ENCODE results near the gene SYT14.
A peak's percentile ranks its signal among the peaks of the same experiment; 100 is the strongest.
"Not testable (repeated sequence)": the region's sequence is repeated elsewhere in the genome, so short reads cannot be mapped to it uniquely, and the experiment has no call there.

SYT14 gene

GRCh38 chr1:210123924-210124589, 186.0 kb downstream of the SYT14 start:
- DNase-seq: no peak

GRCh38 chr1:210124736-210125135, 186.7 kb downstream of the SYT14 start:
- DNase-seq: no peak

- DNase-seq: no peak
Observed at GRCh38 chr1:210125143-210125542, 187.1 kb downstream of the SYT14 start.

GRCh38 chr1:210129092-210129491, 191.1 kb downstream of the SYT14 start:
- no peak for DNase-seq

- no peak for DNase-seq
Observed at GRCh38 chr1:210129759-210130158, 191.7 kb downstream of the SYT14 start.

- DNase-seq: no peak
Observed at GRCh38 chr1:210132582-210132981, 194.6 kb downstream of the SYT14 start.

GRCh38 chr1:210143465-210144062, 205.5 kb downstream of the SYT14 start:
- DNase-seq: peak; percentile 68 to 78

GRCh38 chr1:210144736-210145135, 206.7 kb downstream of the SYT14 start:
- no peak for DNase-seq

- no peak for DNase-seq
Observed at GRCh38 chr1:210151052-210151672, 213.1 kb downstream of the SYT14 start.

- DNase-seq: no peak
Observed at GRCh38 chr1:210159211-210159610, 221.2 kb downstream of the SYT14 start.

GRCh38 chr1:210170220-210170619, 232.2 kb downstream of the SYT14 start:
- no peak for DNase-seq

- no peak for DNase-seq
Observed at GRCh38 chr1:210174133-210174532, 236.1 kb downstream of the SYT14 start.

- no peak for DNase-seq
Observed at GRCh38 chr1:210185063-210185462, 247.0 kb downstream of the SYT14 start.

GRCh38 chr1:210187849-210188606, 250.0 kb downstream of the SYT14 start:
- not testable (repeated sequence) for DNase-seq

GRCh38 chr1:210189426-210189825, 251.4 kb downstream of the SYT14 start:
- no peak for DNase-seq

GRCh38 chr1:210195635-210196160, 257.7 kb downstream of the SYT14 start:
- no peak for DNase-seq

- DNase-seq: not testable (repeated sequence)
Observed at GRCh38 chr1:210196266-210196665, 258.2 kb downstream of the SYT14 start.

GRCh38 chr1:210198840-210199239, 260.8 kb downstream of the SYT14 start:
- DNase-seq: no peak

GRCh38 chr1:210200124-210200736, 262.2 kb downstream of the SYT14 start:
- no peak for DNase-seq

- no peak for DNase-seq
Observed at GRCh38 chr1:210201681-210202080, 263.7 kb downstream of the SYT14 start.

GRCh38 chr1:210207597-210208450, 269.8 kb downstream of the SYT14 start:
- DNase-seq: no peak

- DNase-seq: no peak
Observed at GRCh38 chr1:210213335-210213734, 275.3 kb downstream of the SYT14 start.
